GM18526 (cell line): ENCODE results near the gene SEPSECS.
A peak's percentile ranks its signal among the peaks of the same experiment; 100 is the strongest.

Source experiments
- POLR2A ChIP-seq: IDR thresholded peaks from 3 replicates; pipeline ENCODE4 v1.6.1; 2011; ENCODE audit not compliant: insufficient read length; ENCODE audit errors: extremely low read depth

SEPSECS gene

GRCh38 chr4:25159837-25160713 is at the start of gene SEPSECS:
Gene SEPSECS (minus strand): TSS chr4:25160449. CDS start chr4:25160369, 80 bp downstream.
- TF ChIP-seq POLR2A = peak; percentile 93

- TF ChIP-seq POLR2A = no peak
These were observed 49.5 kb upstream of the SEPSECS start for GRCh38 chr4:25209702-25210101.

- TF ChIP-seq POLR2A = no peak
These were observed 47.7 kb upstream of the SEPSECS start for GRCh38 chr4:25207997-25208396.

GRCh38 chr4:25198713-25199112 is 38.5 kb upstream of the SEPSECS start:
- no peak for TF ChIP-seq POLR2A

GRCh38 chr4:25190407-25190806 is 30.2 kb upstream of the SEPSECS start:
- no peak for TF ChIP-seq POLR2A

GRCh38 chr4:25184056-25184455 is 23.8 kb upstream of the SEPSECS start:
- TF ChIP-seq POLR2A = no peak

- TF ChIP-seq POLR2A = no peak
These were observed 22.7 kb upstream of the SEPSECS start for GRCh38 chr4:25182937-25183336.

- TF ChIP-seq POLR2A = no peak
These were observed 20.4 kb upstream of the SEPSECS start for GRCh38 chr4:25180524-25181131.

- no peak for TF ChIP-seq POLR2A
These were observed 18.6 kb upstream of the SEPSECS start for GRCh38 chr4:25178838-25179261.

- no peak for TF ChIP-seq POLR2A
These were observed 16.9 kb upstream of the SEPSECS start for GRCh38 chr4:25177147-25177546.

GRCh38 chr4:25174674-25175073 is 14.4 kb upstream of the SEPSECS start:
- TF ChIP-seq POLR2A = no peak

- no peak for TF ChIP-seq POLR2A
These were observed 13.0 kb upstream of the SEPSECS start for GRCh38 chr4:25172961-25173915.

- TF ChIP-seq POLR2A = no peak
These were observed 11.1 kb upstream of the SEPSECS start for GRCh38 chr4:25171201-25171865.

GRCh38 chr4:25169446-25169845 is 9.2 kb upstream of the SEPSECS start:
- TF ChIP-seq POLR2A = no peak

- TF ChIP-seq POLR2A = no peak
These were observed 5.7 kb upstream of the SEPSECS start for GRCh38 chr4:25165916-25166315.

- TF ChIP-seq POLR2A = no peak
These were observed 2.9 kb upstream of the SEPSECS start for GRCh38 chr4:25163196-25163595.
